ENCODE data around the gene CORO7.

The CORO7 gene

DNA sequence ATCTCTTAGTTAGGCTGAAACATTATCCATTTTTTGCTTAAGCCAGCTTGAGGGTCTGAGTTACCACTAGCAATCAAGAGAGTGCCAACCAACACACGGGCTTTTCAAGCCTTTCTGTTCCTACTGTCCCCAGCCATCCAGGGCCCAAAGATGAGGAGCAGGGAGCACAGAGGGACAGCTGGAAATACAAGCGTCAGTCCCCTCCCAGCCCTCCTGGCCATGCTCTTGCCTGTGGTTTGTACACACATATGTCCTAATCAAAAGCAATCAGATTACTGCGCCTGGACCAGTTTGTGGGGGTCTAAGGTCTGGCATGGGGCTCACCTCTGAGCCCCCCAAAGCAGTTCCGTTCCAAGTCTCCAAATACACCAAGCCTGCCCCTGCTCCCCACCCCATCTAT is 3.5 kb downstream of the CORO7 start:
- WGBS: 96% methylated on average over 4 of the region's 4 CpGs
- no peak overlapping the region for H3K4me3 ChIP-seq (ENCODE audit: insufficient read depth in 1 of 2, low read depth in 1 of 2, low read length in 2 of 2)
- H3K4ac ChIP-seq (ENCODE audit: low read depth in 1 of 2, low read length in 2 of 2): no peak overlapping the region
- no peak overlapping the region for H3K14ac ChIP-seq (ENCODE audit: low read length in 2 of 2)
- H3K23ac ChIP-seq (ENCODE audit: low read length in 2 of 2): peak overlapping the region in 1 of 2 experiments; percentile 54
- H2BK15ac ChIP-seq (ENCODE audit: low read depth, poor library complexity, severe bottlenecking): no peak overlapping the region
- H3K9me3 ChIP-seq (ENCODE audit: control insufficient read depth, low read length): no peaks in the 10 kb centered on the region
- no peak overlapping the region for H2BK120ac ChIP-seq (ENCODE audit: low read depth, low read length)
- H2BK12ac ChIP-seq (ENCODE audit: low read length in 2 of 2): peak overlapping the region in 1 of 2 experiments; percentile 67
- H3K36me3 ChIP-seq (ENCODE audit: control insufficient read depth in 1 of 2, insufficient read depth in 2 of 2, low read depth in 1 of 2, low read length in 2 of 2): peaks cover 10 to 33% of the 10 kb centered on the region in 2 experiments
- H3K18ac ChIP-seq (ENCODE audit: low read depth in 1 of 2, low read length in 2 of 2): peak overlapping the region in 1 of 2 experiments; percentile 54
- peak overlapping the region; percentile 8 for H4K8ac ChIP-seq (ENCODE audit: low read length)
- no peak overlapping the region for H3K4me2 ChIP-seq (ENCODE audit: low read length, poor library complexity, severe bottlenecking)
- peaks cover 29% of the 10 kb centered on the region for H3K4me1 ChIP-seq (ENCODE audit: control insufficient read depth, insufficient read depth, low read depth, low read length)
- no peaks in the 10 kb centered on the region for H3K27me3 ChIP-seq (ENCODE audit: control insufficient read depth in 1 of 2, insufficient read depth in 1 of 2, low read length in 2 of 2)
- no peak for DNase-seq
- H2BK5ac ChIP-seq (ENCODE audit: low read depth, low read length, poor library complexity, severe bottlenecking): no peak overlapping the region
- H2AFZ ChIP-seq (ENCODE audit: low read depth, low read length): no peak overlapping the region
- no peak overlapping the region for H3K27ac ChIP-seq (ENCODE audit: low read length, poor library complexity, severe bottlenecking)
- H4K91ac ChIP-seq (ENCODE audit: low read length): peak overlapping the region; percentile 54
- no peak overlapping the region for H3K9ac ChIP-seq (ENCODE audit: low read length)
- H2AK5ac ChIP-seq (ENCODE audit: low read length, severe bottlenecking): no peak overlapping the region
- H3K79me1 ChIP-seq (replicated peaks; ENCODE audit: low read length, poor library complexity, severe bottlenecking): peaks cover 39% of the 10 kb centered on the region

DNA sequence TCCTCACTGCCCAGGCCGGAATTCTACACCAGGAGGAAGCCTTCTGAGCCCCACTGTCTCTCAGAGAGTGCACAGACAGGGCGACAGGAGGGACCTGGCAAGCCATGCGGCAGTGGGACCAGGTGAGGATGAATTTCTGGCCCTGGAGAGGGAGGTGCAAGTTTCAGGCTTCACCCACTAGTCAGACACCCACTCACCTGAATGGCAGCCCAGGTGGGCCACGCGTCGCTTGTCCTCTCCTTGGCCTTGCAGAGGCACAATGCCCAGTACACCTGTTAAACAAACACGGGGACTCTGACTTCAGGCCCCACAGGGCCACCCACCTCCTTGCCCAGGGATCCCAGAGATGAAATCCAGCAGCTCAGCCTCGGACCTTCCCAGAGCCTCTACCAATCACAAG is 4.2 kb downstream of the CORO7 start:
- no peak overlapping the region for H3K4me3 ChIP-seq (ENCODE audit: insufficient read depth in 1 of 2, low read depth in 1 of 2, low read length in 2 of 2)
- H3K4ac ChIP-seq (ENCODE audit: low read depth in 1 of 2, low read length in 2 of 2): peak overlapping the region in 1 of 2 experiments; percentile 5
- no peak overlapping the region for H3K27ac ChIP-seq (ENCODE audit: low read length, poor library complexity, severe bottlenecking)
- H4K91ac ChIP-seq (ENCODE audit: low read length): peak overlapping the region; percentile 9
- peaks cover 39% of the 10 kb centered on the region for H3K79me1 ChIP-seq (replicated peaks; ENCODE audit: low read length, poor library complexity, severe bottlenecking)
- 96% methylated on average over 8 of the region's 8 CpGs for WGBS
- H3K36me3 ChIP-seq (ENCODE audit: control insufficient read depth in 1 of 2, insufficient read depth in 2 of 2, low read depth in 1 of 2, low read length in 2 of 2): peaks cover 17 to 40% of the 10 kb centered on the region in 2 experiments
- no peak overlapping the region for H2BK5ac ChIP-seq (ENCODE audit: low read depth, low read length, poor library complexity, severe bottlenecking)
- H2AFZ ChIP-seq (ENCODE audit: low read depth, low read length): no peak overlapping the region
- no peak for DNase-seq
- peak overlapping the region; percentile 21 for H3K9ac ChIP-seq (ENCODE audit: low read length)
- H2AK5ac ChIP-seq (ENCODE audit: low read length, severe bottlenecking): no peak overlapping the region
- H3K27me3 ChIP-seq (ENCODE audit: control insufficient read depth in 1 of 2, insufficient read depth in 1 of 2, low read length in 2 of 2): no peaks in the 10 kb centered on the region
- no peak overlapping the region for H2BK15ac ChIP-seq (ENCODE audit: low read depth, poor library complexity, severe bottlenecking)
- H3K9me3 ChIP-seq (ENCODE audit: control insufficient read depth, low read length): no peaks in the 10 kb centered on the region
- peak overlapping the region; percentile 20 to 37 for H2BK12ac ChIP-seq (ENCODE audit: low read length in 2 of 2)
- no peak overlapping the region for H3K18ac ChIP-seq (ENCODE audit: low read depth in 1 of 2, low read length in 2 of 2)
- H3K23ac ChIP-seq (ENCODE audit: low read length in 2 of 2): no peak overlapping the region
- peaks cover 29% of the 10 kb centered on the region for H3K4me1 ChIP-seq (ENCODE audit: control insufficient read depth, insufficient read depth, low read depth, low read length)
- no peak overlapping the region for H3K14ac ChIP-seq (ENCODE audit: low read length in 2 of 2)
- no peak overlapping the region for H4K8ac ChIP-seq (ENCODE audit: low read length)
- H2BK120ac ChIP-seq (ENCODE audit: low read depth, low read length): no peak overlapping the region
- no peak overlapping the region for H3K4me2 ChIP-seq (ENCODE audit: low read length, poor library complexity, severe bottlenecking)

DNA sequence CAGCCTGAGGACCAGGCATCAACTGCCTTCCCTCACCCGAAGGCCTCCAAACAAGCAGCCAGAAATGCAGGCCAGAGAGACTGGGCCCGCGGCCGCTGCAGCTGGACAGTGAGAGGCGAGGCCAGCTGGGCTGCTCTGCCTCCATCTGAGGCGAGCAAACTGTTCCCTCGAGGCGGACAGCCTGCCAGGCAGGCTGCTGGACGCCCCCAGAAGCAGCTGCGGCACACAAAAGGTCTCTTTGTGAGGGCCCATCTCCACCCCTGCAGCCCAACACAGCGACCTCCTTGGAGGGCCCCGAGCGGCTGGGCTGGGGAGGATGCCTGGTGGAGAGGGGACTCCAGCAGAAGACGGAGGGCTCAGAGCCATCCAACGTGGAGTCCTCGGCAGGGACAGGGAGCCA is 4.7 kb downstream of the CORO7 start:
- Histone ChIP-seq H2BK5ac (ENCODE audit: low read depth, low read length, poor library complexity, severe bottlenecking) (no peak overlapping the region), H2AK5ac (ENCODE audit: low read length, severe bottlenecking) (no peak overlapping the region), H2BK15ac (ENCODE audit: low read depth, poor library complexity, severe bottlenecking) (peak overlapping the region; percentile 30), H2BK12ac (ENCODE audit: low read length in 2 of 2) (peak overlapping the region; percentile 20 to 87), H4K91ac (ENCODE audit: low read length) (peak overlapping the region; percentile 88), H3K27me3 (ENCODE audit: control insufficient read depth in 1 of 2, insufficient read depth in 1 of 2, low read length in 2 of 2) (no peaks in the 10 kb centered on the region), H3K4me3 (ENCODE audit: insufficient read depth in 1 of 2, low read depth in 1 of 2, low read length in 2 of 2) (no peak overlapping the region), H2AFZ (ENCODE audit: low read depth, low read length) (no peak overlapping the region), H3K9ac (ENCODE audit: low read length) (peak overlapping the region; percentile 21), H3K4me2 (ENCODE audit: low read length, poor library complexity, severe bottlenecking) (no peak overlapping the region), H4K8ac (ENCODE audit: low read length) (no peak overlapping the region), H3K27ac (ENCODE audit: low read length, poor library complexity, severe bottlenecking) (no peak overlapping the region), H3K18ac (ENCODE audit: low read depth in 1 of 2, low read length in 2 of 2) (peak overlapping the region; percentile 33 to 55), H3K79me1 (replicated peaks; ENCODE audit: low read length, poor library complexity, severe bottlenecking) (peaks cover 39% of the 10 kb centered on the region), H3K4me1 (ENCODE audit: control insufficient read depth, insufficient read depth, low read depth, low read length) (peaks cover 25% of the 10 kb centered on the region), H2BK120ac (ENCODE audit: low read depth, low read length) (peak overlapping the region; percentile 80), H3K14ac (ENCODE audit: low read length in 2 of 2) (peak overlapping the region in 1 of 2 experiments; percentile 61), H3K23ac (ENCODE audit: low read length in 2 of 2) (no peak overlapping the region), H3K4ac (ENCODE audit: low read depth in 1 of 2, low read length in 2 of 2) (peak overlapping the region; percentile 71 to 72), H3K9me3 (ENCODE audit: control insufficient read depth, low read length) (no peaks in the 10 kb centered on the region), H3K36me3 (ENCODE audit: control insufficient read depth in 1 of 2, insufficient read depth in 2 of 2, low read depth in 1 of 2, low read length in 2 of 2) (peaks cover 18 to 40% of the 10 kb centered on the region in 2 experiments)
- DNase-seq: peak; percentile 40
- WGBS: 76% methylated on average over 15 of the region's 16 CpGs

- DNase-seq: peak; percentile 96
- Histone ChIP-seq H2AK5ac (ENCODE audit: low read length, severe bottlenecking) (no peak overlapping the region), H2BK12ac (ENCODE audit: low read length in 2 of 2) (no peak overlapping the region), H3K9ac (ENCODE audit: low read length) (no peak overlapping the region), H3K27ac (ENCODE audit: low read length, poor library complexity, severe bottlenecking) (no peak overlapping the region), H3K23ac (ENCODE audit: low read length in 2 of 2) (no peak overlapping the region), H3K18ac (ENCODE audit: low read depth in 1 of 2, low read length in 2 of 2) (no peak overlapping the region), H3K9me3 (ENCODE audit: control insufficient read depth, low read length) (no peaks in the 10 kb centered on the region), H4K8ac (ENCODE audit: low read length) (no peak overlapping the region), H3K4me1 (ENCODE audit: control insufficient read depth, insufficient read depth, low read depth, low read length) (peaks cover 21% of the 10 kb centered on the region), H2BK15ac (ENCODE audit: low read depth, poor library complexity, severe bottlenecking) (no peak overlapping the region), H3K4me3 (ENCODE audit: insufficient read depth in 1 of 2, low read depth in 1 of 2, low read length in 2 of 2) (no peak overlapping the region), H3K36me3 (ENCODE audit: control insufficient read depth in 1 of 2, insufficient read depth in 2 of 2, low read depth in 1 of 2, low read length in 2 of 2) (peaks cover 27 to 49% of the 10 kb centered on the region in 2 experiments), H3K4ac (ENCODE audit: low read depth in 1 of 2, low read length in 2 of 2) (no peak overlapping the region), H2BK5ac (ENCODE audit: low read depth, low read length, poor library complexity, severe bottlenecking) (no peak overlapping the region), H3K27me3 (ENCODE audit: control insufficient read depth in 1 of 2, insufficient read depth in 1 of 2, low read length in 2 of 2) (no peaks in the 10 kb centered on the region), H4K91ac (ENCODE audit: low read length) (no peak overlapping the region), H2BK120ac (ENCODE audit: low read depth, low read length) (no peak overlapping the region), H2AFZ (ENCODE audit: low read depth, low read length) (no peak overlapping the region), H3K4me2 (ENCODE audit: low read length, poor library complexity, severe bottlenecking) (no peak overlapping the region), H3K14ac (ENCODE audit: low read length in 2 of 2) (no peak overlapping the region), H3K79me1 (replicated peaks; ENCODE audit: low read length, poor library complexity, severe bottlenecking) (peaks cover 33% of the 10 kb centered on the region)
- 50% methylated on average over 15 of the region's 15 CpGs for WGBS
Observed at GRCh38 chr16:4410335-4411075, 5.9 kb downstream of the CORO7 start.

Data from mesenchymal stem cell (in vitro differentiated cells and primary cell).